ENCODE measurements around the gene DPP6.

The DPP6 gene

DNA sequence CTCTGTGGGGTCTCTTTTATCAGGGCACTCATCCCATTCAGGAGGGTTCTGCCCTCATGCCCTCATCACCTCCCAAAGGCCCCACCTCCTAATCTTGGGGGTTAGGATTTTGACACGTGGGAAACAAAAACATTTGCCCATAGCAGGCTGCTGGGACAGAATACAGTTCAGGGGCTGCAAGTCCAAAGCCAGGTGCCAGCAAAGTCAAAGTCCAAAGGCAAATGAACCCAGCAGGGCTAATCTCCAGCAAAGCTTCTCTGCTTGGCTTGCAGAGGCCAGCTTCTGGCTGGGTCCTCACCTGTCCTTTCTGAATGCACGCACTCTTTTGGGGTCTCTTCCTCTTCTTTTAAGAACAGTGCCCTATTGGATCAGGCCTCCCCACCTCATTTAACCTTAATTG lies 359.9 kb downstream of the DPP6 start:
- no peaks in the 10 kb centered on the region for H3K27me3 ChIP-seq (ENCODE audit: insufficient read depth, low read length)
- no peaks in the 10 kb centered on the region for H3K4me1 ChIP-seq (ENCODE audit: insufficient read depth, low read length)
- no peak overlapping the region for H3K4me3 ChIP-seq (ENCODE audit: low read length)
- H3K9me3 ChIP-seq (ENCODE audit: low read length) = no peaks in the 10 kb centered on the region
- no peaks in the 10 kb centered on the region for H3K36me3 ChIP-seq (ENCODE audit: insufficient read depth, low read length)
- H2AFZ ChIP-seq (ENCODE audit: low read depth, low read length) = no peak overlapping the region

DNA sequence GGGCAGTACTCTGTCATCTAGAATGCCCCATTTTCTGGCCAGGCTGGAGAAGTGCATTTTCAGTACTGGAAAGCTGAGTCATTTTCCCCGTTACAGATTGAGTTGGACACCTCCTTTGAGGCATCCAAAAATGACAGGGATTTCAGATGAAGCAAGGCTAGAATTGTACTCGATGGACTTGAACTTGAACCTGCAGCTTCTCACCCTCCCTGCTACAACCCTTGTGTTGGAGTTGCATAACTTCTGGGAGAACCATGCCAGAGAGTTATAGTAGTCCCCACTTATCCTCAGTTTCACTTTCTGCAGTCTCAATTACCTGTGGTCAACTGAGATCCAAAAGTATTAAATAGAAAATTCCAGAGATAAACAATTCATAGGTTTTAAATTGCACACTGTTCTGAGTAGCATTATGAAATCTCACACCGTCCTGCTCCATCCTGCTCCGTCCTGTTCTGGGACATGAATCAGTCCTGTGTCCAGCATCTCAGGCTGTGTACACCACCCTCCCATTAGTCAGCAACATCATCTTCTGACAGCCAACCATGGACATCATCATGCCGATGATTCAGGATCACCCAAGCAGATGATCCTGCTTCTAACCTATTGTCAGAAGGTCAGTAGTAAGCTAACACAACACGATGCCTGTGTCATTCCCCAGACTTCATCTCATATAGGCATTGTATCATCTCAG lies 363.7 kb downstream of the DPP6 start:
- no peaks in the 10 kb centered on the region for H3K9me3 ChIP-seq (ENCODE audit: low read length)
- H3K4me1 ChIP-seq (ENCODE audit: insufficient read depth, low read length) = no peaks in the 10 kb centered on the region
- no peak overlapping the region for H2AFZ ChIP-seq (ENCODE audit: low read depth, low read length)
- H3K36me3 ChIP-seq (ENCODE audit: insufficient read depth, low read length) = no peaks in the 10 kb centered on the region
- no peak overlapping the region for H3K4me3 ChIP-seq (ENCODE audit: low read length)
- no peaks in the 10 kb centered on the region for H3K27me3 ChIP-seq (ENCODE audit: insufficient read depth, low read length)

DNA sequence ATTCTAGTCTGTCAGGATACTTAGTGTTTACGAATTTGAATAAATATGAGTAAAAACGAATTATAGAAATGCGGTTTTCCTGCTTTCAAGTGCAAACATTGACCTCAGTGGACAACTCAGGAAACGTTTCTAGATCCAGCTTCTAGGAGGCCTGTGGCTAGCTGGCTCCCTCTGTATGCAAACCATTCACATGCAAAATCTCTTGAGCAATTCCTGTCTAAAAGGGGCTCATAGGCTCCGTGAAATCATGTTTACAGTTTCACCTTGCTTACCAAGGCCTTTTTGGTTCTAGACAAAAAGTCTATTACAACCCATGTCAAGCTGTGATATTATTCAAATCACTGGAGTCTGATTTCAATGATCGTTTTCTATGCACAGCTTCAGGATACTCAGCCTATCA lies 364.5 kb downstream of the DPP6 start:
- H3K9me3 ChIP-seq (ENCODE audit: low read length) = no peaks in the 10 kb centered on the region
- H3K27me3 ChIP-seq (ENCODE audit: insufficient read depth, low read length) = no peaks in the 10 kb centered on the region
- no peak overlapping the region for H3K4me3 ChIP-seq (ENCODE audit: low read length)
- H3K36me3 ChIP-seq (ENCODE audit: insufficient read depth, low read length) = no peaks in the 10 kb centered on the region
- H3K4me1 ChIP-seq (ENCODE audit: insufficient read depth, low read length) = no peaks in the 10 kb centered on the region
- no peak overlapping the region for H2AFZ ChIP-seq (ENCODE audit: low read depth, low read length)

DNA sequence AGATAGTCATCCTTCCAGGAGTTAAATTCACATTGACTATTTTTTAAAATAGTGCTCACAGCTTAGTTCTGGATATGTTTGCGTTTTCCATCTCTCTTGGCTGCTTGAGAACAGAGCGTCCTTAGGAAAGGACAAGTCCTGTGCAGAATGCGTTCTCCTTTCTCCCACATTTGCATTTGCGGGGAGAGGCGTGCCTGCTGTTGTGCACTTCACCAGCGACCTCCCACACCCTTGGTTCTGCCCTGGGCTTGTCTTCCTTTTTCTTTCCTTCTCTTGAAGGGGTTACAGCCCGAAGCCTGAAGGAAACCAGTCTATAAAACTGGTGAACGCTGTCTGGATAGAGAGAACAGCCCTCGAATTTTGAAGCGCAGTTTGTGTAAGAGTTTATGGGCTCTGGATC lies 367.1 kb downstream of the DPP6 start:
- H3K27me3 ChIP-seq (ENCODE audit: insufficient read depth, low read length) = no peaks in the 10 kb centered on the region
- no peaks in the 10 kb centered on the region for H3K9me3 ChIP-seq (ENCODE audit: low read length)
- no peak overlapping the region for H2AFZ ChIP-seq (ENCODE audit: low read depth, low read length)
- no peaks in the 10 kb centered on the region for H3K36me3 ChIP-seq (ENCODE audit: insufficient read depth, low read length)
- no peaks in the 10 kb centered on the region for H3K4me1 ChIP-seq (ENCODE audit: insufficient read depth, low read length)
- no peak overlapping the region for H3K4me3 ChIP-seq (ENCODE audit: low read length)

DNA sequence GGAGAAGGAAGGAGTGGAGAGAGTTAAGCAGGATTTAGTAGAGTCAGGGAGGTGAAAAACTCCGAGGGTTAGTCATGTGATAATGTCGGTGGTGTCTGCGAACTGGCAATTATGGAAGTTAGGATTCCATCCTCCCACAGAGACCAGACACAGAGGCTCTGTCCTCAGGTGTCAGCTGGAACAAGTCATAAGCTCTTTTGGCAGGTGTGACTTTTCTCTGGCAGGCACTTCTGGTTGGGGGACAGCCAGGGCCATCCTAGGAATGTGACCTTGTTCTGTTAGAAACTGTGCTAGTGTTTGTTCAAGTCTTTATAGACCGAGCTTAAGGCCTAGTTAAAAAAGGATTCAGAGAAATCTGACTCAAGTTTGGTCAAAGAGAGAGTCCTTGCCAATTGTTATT lies 371.0 kb downstream of the DPP6 start:
- Histone ChIP-seq H3K36me3 (ENCODE audit: insufficient read depth, low read length) (no peaks in the 10 kb centered on the region), H2AFZ (ENCODE audit: low read depth, low read length) (no peak overlapping the region), H3K4me1 (ENCODE audit: insufficient read depth, low read length) (no peaks in the 10 kb centered on the region), H3K4me3 (ENCODE audit: low read length) (no peak overlapping the region), H3K27me3 (ENCODE audit: insufficient read depth, low read length) (no peaks in the 10 kb centered on the region), H3K9me3 (ENCODE audit: low read length) (no peaks in the 10 kb centered on the region)

DNA sequence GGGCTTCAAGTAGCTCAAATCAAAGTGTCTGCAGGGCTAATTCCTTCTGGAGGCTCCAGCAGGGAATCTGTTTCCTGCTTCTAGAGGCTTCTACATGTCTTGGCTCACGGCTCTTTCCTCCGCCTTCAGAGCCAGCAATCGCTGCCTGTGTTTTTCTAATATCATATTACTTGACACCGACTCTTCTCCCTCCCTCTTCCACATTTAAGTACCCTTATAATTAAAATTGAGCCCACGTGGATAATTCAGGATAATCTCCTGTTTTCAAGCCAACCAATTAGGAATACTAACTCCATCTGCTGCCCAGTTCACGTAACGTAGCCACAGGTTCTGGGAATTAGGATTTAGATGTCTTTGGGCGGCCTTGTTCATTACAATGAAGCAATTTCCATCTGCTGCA lies 372.2 kb downstream of the DPP6 start:
- Histone ChIP-seq H3K36me3 (ENCODE audit: insufficient read depth, low read length) (no peaks in the 10 kb centered on the region), H3K4me3 (ENCODE audit: low read length) (no peak overlapping the region), H3K9me3 (ENCODE audit: low read length) (no peaks in the 10 kb centered on the region), H3K4me1 (ENCODE audit: insufficient read depth, low read length) (no peaks in the 10 kb centered on the region), H3K27me3 (ENCODE audit: insufficient read depth, low read length) (no peaks in the 10 kb centered on the region), H2AFZ (ENCODE audit: low read depth, low read length) (no peak overlapping the region)

DNA sequence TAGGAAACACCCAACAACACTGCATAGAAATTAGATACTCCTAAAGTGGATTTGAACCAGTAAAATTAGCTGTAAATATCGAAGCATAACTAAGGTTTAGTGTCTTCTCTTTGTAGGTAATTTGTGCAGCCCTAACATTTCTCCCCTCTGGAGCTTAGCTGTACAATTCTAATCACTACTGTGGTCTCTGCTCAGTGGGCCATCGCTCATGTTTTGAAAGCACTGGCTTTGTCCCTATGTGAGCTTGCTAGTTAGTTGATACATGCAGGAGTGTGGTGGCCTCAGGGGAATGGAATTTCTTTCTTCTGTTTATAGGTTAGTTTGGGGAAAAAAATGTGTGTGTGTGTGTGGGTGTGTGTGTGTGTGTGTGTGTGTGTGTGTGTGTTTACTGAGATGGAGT lies 373.1 kb downstream of the DPP6 start:
- no peaks in the 10 kb centered on the region for H3K9me3 ChIP-seq (ENCODE audit: low read length)
- H3K4me1 ChIP-seq (ENCODE audit: insufficient read depth, low read length) = no peaks in the 10 kb centered on the region
- H3K36me3 ChIP-seq (ENCODE audit: insufficient read depth, low read length) = no peaks in the 10 kb centered on the region
- H2AFZ ChIP-seq (ENCODE audit: low read depth, low read length) = no peak overlapping the region
- H3K27me3 ChIP-seq (ENCODE audit: insufficient read depth, low read length) = no peaks in the 10 kb centered on the region
- no peak overlapping the region for H3K4me3 ChIP-seq (ENCODE audit: low read length)

DNA sequence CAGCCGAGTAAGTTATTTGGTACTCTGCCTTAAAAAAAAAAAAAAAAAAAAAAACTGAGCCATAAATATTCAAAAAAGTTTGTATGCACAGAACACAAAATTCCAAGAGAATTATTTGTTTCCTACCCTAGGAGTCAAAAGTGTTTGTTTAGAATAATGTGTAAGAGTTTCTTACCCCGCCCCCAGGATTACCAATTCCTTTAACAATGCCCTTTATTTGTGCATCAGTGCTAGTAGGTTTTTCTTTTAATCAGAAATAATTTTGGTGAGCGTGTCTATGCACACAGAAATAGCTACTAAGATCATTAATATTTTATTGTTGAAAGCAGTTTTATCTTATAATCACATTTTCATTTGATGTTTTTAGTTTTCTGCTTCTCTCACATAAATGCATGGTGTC lies 374.6 kb downstream of the DPP6 start:
- H3K36me3 ChIP-seq (ENCODE audit: insufficient read depth, low read length) = no peaks in the 10 kb centered on the region
- no peak overlapping the region for H3K4me3 ChIP-seq (ENCODE audit: low read length)
- no peaks in the 10 kb centered on the region for H3K9me3 ChIP-seq (ENCODE audit: low read length)
- H2AFZ ChIP-seq (ENCODE audit: low read depth, low read length) = no peak overlapping the region
- H3K27me3 ChIP-seq (ENCODE audit: insufficient read depth, low read length) = no peaks in the 10 kb centered on the region
- H3K4me1 ChIP-seq (ENCODE audit: insufficient read depth, low read length) = no peaks in the 10 kb centered on the region

DNA sequence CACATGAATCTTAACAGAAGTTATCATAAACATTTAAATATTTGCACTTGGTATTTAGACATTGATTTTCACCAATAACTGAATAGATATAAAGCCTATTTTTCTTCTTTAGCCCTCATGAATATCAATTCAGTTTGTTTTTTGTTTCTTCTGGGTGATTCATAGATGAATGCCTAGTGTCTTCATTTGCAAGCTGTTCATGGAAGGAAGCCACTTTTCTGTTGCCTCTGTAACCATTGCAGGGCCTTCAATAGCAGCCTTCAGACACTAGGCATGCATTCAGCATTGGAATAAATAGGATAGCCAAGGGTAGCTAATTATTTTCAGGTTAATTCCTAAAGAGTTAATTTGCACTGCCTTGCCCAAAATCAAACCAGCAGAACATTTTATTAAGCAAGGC lies 375.3 kb downstream of the DPP6 start:
- Histone ChIP-seq H3K36me3 (ENCODE audit: insufficient read depth, low read length) (no peaks in the 10 kb centered on the region), H3K27me3 (ENCODE audit: insufficient read depth, low read length) (no peaks in the 10 kb centered on the region), H2AFZ (ENCODE audit: low read depth, low read length) (no peak overlapping the region), H3K4me1 (ENCODE audit: insufficient read depth, low read length) (no peaks in the 10 kb centered on the region), H3K9me3 (ENCODE audit: low read length) (no peaks in the 10 kb centered on the region), H3K4me3 (ENCODE audit: low read length) (no peak overlapping the region)

DNA sequence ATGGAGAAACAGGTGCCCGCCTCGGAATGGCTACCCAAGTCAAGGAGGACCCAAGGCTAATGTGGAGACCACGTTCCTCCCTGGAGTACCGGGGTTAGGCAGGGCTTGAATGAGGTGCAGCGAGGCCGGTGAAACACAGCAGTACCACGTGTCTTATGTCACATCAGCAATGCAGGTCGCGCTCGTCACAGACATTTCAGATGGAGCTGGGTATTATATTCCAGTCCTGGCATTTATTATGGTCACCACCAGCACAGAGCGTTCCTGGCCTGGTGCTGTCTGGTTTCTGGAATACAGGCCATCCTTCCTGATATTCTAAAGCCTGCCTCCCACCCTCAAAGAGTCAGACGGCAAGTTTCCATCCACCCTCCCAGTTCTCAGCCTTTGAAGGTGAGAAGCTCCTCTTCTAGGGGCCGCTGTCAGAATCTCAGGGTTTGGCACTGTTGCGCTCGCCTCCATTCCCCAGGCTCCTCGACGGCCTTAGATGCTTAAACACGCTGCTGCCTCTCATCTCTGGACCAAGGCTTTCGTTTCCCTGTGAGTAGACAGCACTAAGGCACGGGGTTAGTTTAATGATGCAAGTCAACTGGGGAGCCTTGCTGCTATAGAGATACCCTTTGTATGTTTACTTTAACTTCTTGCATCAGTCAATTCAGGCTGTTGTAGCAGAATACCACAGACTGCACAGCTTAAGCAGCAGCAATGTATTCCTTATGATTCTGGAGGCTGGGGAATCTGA lies 377.6 kb downstream of the DPP6 start:
- no peaks in the 10 kb centered on the region for H3K4me1 ChIP-seq (ENCODE audit: insufficient read depth, low read length)
- H3K36me3 ChIP-seq (ENCODE audit: insufficient read depth, low read length) = no peaks in the 10 kb centered on the region
- no peak overlapping the region for H3K4me3 ChIP-seq (ENCODE audit: low read length)
- H2AFZ ChIP-seq (ENCODE audit: low read depth, low read length) = no peak overlapping the region
- H3K27me3 ChIP-seq (ENCODE audit: insufficient read depth, low read length) = no peaks in the 10 kb centered on the region
- H3K9me3 ChIP-seq (ENCODE audit: low read length) = no peaks in the 10 kb centered on the region

DNA sequence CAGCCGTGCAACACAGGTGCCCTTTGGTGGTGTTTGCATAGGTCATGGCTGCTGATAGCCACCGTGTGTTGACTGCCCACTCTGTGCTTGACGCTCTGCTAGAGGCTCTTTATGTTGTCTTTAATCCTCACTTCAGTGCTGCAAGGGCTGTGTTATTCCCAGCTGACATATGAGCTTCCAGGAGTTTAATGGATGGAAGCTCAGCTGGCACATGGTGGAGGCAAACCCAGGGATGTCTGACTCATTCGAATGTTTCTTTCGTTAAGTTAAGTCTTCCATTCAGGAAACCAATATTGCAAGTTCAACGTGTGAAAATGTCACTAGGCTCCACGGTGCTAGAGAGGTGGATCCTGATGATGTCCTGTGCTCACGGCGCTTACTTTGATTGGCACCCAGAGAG lies 378.4 kb downstream of the DPP6 start:
- Histone ChIP-seq H3K27me3 (ENCODE audit: insufficient read depth, low read length) (no peaks in the 10 kb centered on the region), H3K4me3 (ENCODE audit: low read length) (no peak overlapping the region), H3K36me3 (ENCODE audit: insufficient read depth, low read length) (no peaks in the 10 kb centered on the region)

DNA sequence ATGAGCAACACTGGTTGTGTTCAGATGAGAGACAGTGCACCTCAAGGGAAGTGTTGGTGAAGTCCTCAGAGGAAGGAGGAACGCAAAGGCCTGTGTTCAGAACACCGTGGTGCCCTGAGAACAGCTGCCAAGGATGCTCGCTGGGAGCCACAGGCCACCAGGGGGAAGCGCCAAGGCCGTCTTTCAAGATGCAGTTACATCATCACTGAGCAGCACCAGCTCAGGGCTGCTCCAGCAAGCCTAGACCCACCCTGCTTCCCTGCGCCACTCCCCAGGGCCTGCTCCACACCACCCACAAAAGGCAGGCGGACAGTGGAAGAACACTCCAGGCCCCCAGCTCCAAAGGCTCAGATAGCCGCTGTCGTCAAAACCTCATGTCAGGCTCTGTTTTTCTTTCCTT lies 378.8 kb downstream of the DPP6 start:
- Histone ChIP-seq H3K4me3 (ENCODE audit: low read length) (no peak overlapping the region), H3K9me3 (ENCODE audit: low read length) (no peaks in the 10 kb centered on the region), H3K4me1 (ENCODE audit: insufficient read depth, low read length) (no peaks in the 10 kb centered on the region), H3K36me3 (ENCODE audit: insufficient read depth, low read length) (no peaks in the 10 kb centered on the region), H3K27me3 (ENCODE audit: insufficient read depth, low read length) (no peaks in the 10 kb centered on the region), H2AFZ (ENCODE audit: low read depth, low read length) (no peak overlapping the region)

More for the DNA sequence above, 378.4 kb downstream of the DPP6 start:
- H3K4me1 ChIP-seq (ENCODE audit: insufficient read depth, low read length) = no peaks in the 10 kb centered on the region
- H2AFZ ChIP-seq (ENCODE audit: low read depth, low read length) = no peak overlapping the region
- no peaks in the 10 kb centered on the region for H3K9me3 ChIP-seq (ENCODE audit: low read length)

DNA sequence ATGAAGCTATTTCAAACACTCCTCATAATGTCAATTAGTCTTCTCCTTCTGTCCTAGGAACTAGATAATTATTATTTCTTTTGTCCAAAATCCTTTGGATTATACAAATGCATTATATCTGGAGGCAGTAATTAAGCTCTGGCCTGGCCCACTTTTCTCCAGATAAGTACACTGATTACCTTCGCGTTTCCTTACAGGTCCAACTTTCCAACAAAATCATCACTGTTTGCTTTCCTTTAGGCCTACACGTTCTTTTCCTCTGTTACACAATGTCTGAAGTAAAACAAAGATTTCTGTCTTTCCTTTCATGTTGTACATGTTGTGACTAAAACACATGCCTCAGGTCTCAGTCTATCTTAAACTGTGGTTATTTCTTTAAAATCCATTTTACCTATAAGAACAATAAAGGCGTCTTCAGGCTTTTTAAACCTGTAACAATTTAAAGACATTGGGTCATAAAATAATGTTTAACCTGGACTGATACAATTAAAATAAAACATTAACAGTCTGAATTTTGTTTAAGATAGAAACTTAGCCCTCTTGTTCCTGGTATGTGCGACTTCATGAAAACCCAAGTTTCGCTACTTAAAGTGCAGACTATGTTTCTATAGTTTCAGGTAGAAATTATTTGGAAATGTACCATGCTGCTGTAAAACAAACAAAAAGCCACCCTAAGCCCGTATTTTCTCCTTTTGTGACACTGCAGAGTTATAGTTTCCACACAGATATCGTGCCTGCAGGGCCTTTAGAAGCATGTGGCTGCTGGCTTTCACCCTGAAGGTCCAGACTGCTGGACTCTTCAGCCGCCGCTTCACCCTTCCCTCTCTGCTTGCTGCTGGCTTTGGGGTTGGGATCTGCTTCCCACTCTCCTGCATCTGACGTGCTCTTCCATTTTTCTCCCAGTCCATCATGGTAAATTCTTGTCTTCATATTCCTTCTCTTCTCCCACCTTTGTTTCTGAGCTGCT lies 381.7 kb downstream of the DPP6 start:
- Histone ChIP-seq H3K27me3 (ENCODE audit: insufficient read depth, low read length) (no peaks in the 10 kb centered on the region), H3K36me3 (ENCODE audit: insufficient read depth, low read length) (no peaks in the 10 kb centered on the region), H3K4me3 (ENCODE audit: low read length) (no peak overlapping the region), H3K9me3 (ENCODE audit: low read length) (no peaks in the 10 kb centered on the region), H3K4me1 (ENCODE audit: insufficient read depth, low read length) (no peaks in the 10 kb centered on the region), H2AFZ (ENCODE audit: low read depth, low read length) (no peak overlapping the region)
